IMR-90 (cell line): ENCODE measurements around the gene GALNT14. TPM values are rescaled to one million over a fixed set of nuclear protein-coding genes. Genes with fewer than 3 reads are reported as not detected.

Experiments used
- ATAC-seq: fragments of 200-7000 bp; cut with Tn5 transposase; 2 replicates; pipeline ENCODE4 v1.9.1; 2020; ENCODE audit warnings: low read depth, mild to moderate bottlenecking, moderate library complexity
- BruUV-seq: library from RNA; stranded (reverse); fragments of 400-500 nt; replicated peaks from 2 replicates; lab custom pipeline; 2021; lab: Mats Ljungman, UMichigan
- CTCF ChIA-PET: fragments of 300-600 bp; formaldehyde crosslinking; extraction: SDS; loops from one replicate; lab custom pipeline; 2021; ENCODE audit warnings: antibody characterized with exemption; lab: Yijun Ruan, JAX
- POLR2A ChIA-PET: fragments of 300-600 bp; sonication (Branson Sonifier 250); formaldehyde crosslinking; loops from one replicate; lab custom pipeline; 2022; ENCODE audit warnings: antibody characterized with exemption; ENCODE audit not compliant: unreplicated experiment; lab: Charles Lee
- DNase-seq: peaks from one replicate; pipeline ENCODE4 v3.0.0; 2013
- H2AFZ ChIP-seq: replicated peaks from 2 replicates; pipeline ENCODE3; 2013; ENCODE audit warnings: low read length, mild to moderate bottlenecking; ENCODE audit not compliant: poor library complexity
- H2AK5ac ChIP-seq: 2 replicates; pipeline ENCODE4 v1.6.1; 2013; ENCODE audit warnings: low read depth, low read length, inconsistent platforms
- H2AK9ac ChIP-seq: replicated peaks from 2 replicates; pipeline ENCODE3; 2013; ENCODE audit warnings: mild to moderate bottlenecking, low read depth, low read length, moderate library complexity; ENCODE audit not compliant: poor library complexity
- H2BK120ac ChIP-seq: 2 replicates; pipeline ENCODE4 v1.6.1; 2013; ENCODE audit warnings: low read depth, low read length, inconsistent platforms
- H2BK15ac ChIP-seq: 3 replicates; pipeline ENCODE4 v1.6.1; 2013; ENCODE audit warnings: low read depth, low read length, inconsistent platforms
- H2BK20ac ChIP-seq: 2 replicates; pipeline ENCODE4 v1.6.1; 2013; ENCODE audit warnings: low read depth, mild to moderate bottlenecking, inconsistent platforms, low read length, moderate library complexity
- H2BK5ac ChIP-seq: 2 replicates; pipeline ENCODE4 v1.6.1; 2013; ENCODE audit warnings: mild to moderate bottlenecking, low read depth, low read length, inconsistent platforms; ENCODE audit not compliant: poor library complexity, severe bottlenecking
- H3K14ac ChIP-seq: replicated peaks from 2 replicates; pipeline ENCODE4 v1.6.1; 2013; ENCODE audit warnings: low read depth, low read length, inconsistent platforms
- H3K18ac ChIP-seq: 2 replicates; pipeline ENCODE4 v1.6.1; 2013; ENCODE audit warnings: low read depth, low read length, control low read depth
- H3K23ac ChIP-seq: 2 replicates; pipeline ENCODE4 v1.6.1; 2013; ENCODE audit warnings: low read depth, low read length, inconsistent platforms
- H3K27ac ChIP-seq: 2 replicates; pipeline ENCODE4 v1.5.1; 2013; ENCODE audit warnings: mild to moderate bottlenecking, control low read depth, low read length; ENCODE audit not compliant: insufficient read depth
- H3K27me3 ChIP-seq: 2 replicates; pipeline ENCODE4 v1.6.1; 2013; ENCODE audit warnings: low read length; ENCODE audit not compliant: control insufficient read depth, insufficient read depth
- H3K36me3 ChIP-seq: 2 replicates; pipeline ENCODE4 v1.6.1; 2013; ENCODE audit warnings: low read length, mixed read lengths; ENCODE audit not compliant: control insufficient read depth, insufficient read depth
- H3K4ac ChIP-seq: 2 replicates; pipeline ENCODE4 v1.6.1; 2013; ENCODE audit warnings: low read depth, low read length, inconsistent platforms
- H3K4me1 ChIP-seq: 2 replicates; pipeline ENCODE4 v1.6.1; 2013; ENCODE audit warnings: low read length, mixed read lengths; ENCODE audit not compliant: control insufficient read depth, insufficient read depth
- H3K4me2 ChIP-seq: 2 replicates; pipeline ENCODE4 v1.6.1; 2013; ENCODE audit warnings: low read depth, mild to moderate bottlenecking, control low read depth, low read length, moderate library complexity
- H3K4me3 ChIP-seq: 2 replicates; pipeline ENCODE4 v1.5.1; 2013; ENCODE audit warnings: low read depth, mild to moderate bottlenecking, control low read depth, low read length, moderate library complexity; ENCODE audit not compliant: insufficient read depth
- H3K56ac ChIP-seq: 2 replicates; pipeline ENCODE4 v1.6.1; 2013; ENCODE audit warnings: low read length, inconsistent platforms; ENCODE audit not compliant: insufficient read depth; ENCODE audit errors: extremely low read depth
- H3K79me1 ChIP-seq, 2 experiments: 2 replicates each; pipeline ENCODE4 v1.6.1; 2013; ENCODE audit warnings: low read length in 2 of 2, inconsistent platforms in 1 of 2, low read depth in 1 of 2
- H3K9ac ChIP-seq: 2 replicates; pipeline ENCODE4 v1.6.1; 2013; ENCODE audit warnings: low read depth, low read length, control low read depth
- H3K9me1 ChIP-seq: 2 replicates; pipeline ENCODE4 v1.6.1; 2013; ENCODE audit warnings: low read length, inconsistent platforms; ENCODE audit not compliant: insufficient read depth
- H3K9me3 ChIP-seq: 2 replicates; pipeline ENCODE4 v1.6.1; 2013; ENCODE audit warnings: low read length; ENCODE audit not compliant: control insufficient read depth, insufficient read depth
- H4K20me1 ChIP-seq: 2 replicates; pipeline ENCODE4 v1.6.1; 2013; ENCODE audit warnings: low read length, inconsistent platforms; ENCODE audit not compliant: insufficient read depth
- H4K5ac ChIP-seq: 2 replicates; pipeline ENCODE4 v1.6.1; 2013; ENCODE audit warnings: mild to moderate bottlenecking, low read depth, low read length, control low read depth
- H4K8ac ChIP-seq, 2 experiments: 2 replicates each; pipeline ENCODE4 v1.6.1; 2013; ENCODE audit warnings: low read depth in 2 of 2, low read length in 2 of 2, control low read depth in 1 of 2, inconsistent platforms in 1 of 2
- H4K91ac ChIP-seq: 2 replicates; pipeline ENCODE4 v1.6.1; 2013; ENCODE audit warnings: low read depth, low read length, inconsistent platforms; ENCODE audit not compliant: insufficient read depth
- BHLHE40 ChIP-seq: fragments of 150-350 bp; IDR thresholded peaks from 2 replicates; pipeline ENCODE4 v1.6.1; 2016; ENCODE audit warnings: mild to moderate bottlenecking, low read depth, low read length
- CEBPB ChIP-seq: IDR thresholded peaks from 2 replicates; pipeline ENCODE4 v1.6.1; 2012; ENCODE audit warnings: low read depth, low read length, improper control_type of control experiment
- CHD1 ChIP-seq: IDR thresholded peaks from 2 replicates; pipeline ENCODE4 v1.6.1; 2012; ENCODE audit warnings: low read depth, low read length, improper control_type of control experiment
- FOS ChIP-seq: fragments of 150-350 bp; IDR thresholded peaks from 2 replicates; pipeline ENCODE4 v1.6.1; 2016; ENCODE audit warnings: low read depth, low read length
- MAFK ChIP-seq: IDR thresholded peaks from 2 replicates; pipeline ENCODE4 v1.6.1; 2012; ENCODE audit warnings: low read depth, low read length, improper control_type of control experiment
- MAZ ChIP-seq: IDR thresholded peaks from 2 replicates; pipeline ENCODE4 v1.6.1; 2012; ENCODE audit warnings: low read depth, mild to moderate bottlenecking, low read length, improper control_type of control experiment, moderate library complexity, borderline replicate concordance
- MXI1 ChIP-seq: IDR thresholded peaks from 2 replicates; pipeline ENCODE4 v1.6.1; 2012; ENCODE audit warnings: low read depth, mild to moderate bottlenecking, low read length, moderate library complexity, borderline replicate concordance
- NFE2L2 ChIP-seq: fragments of 150-350 bp; IDR thresholded peaks from 2 replicates; pipeline ENCODE4 v1.6.1; 2016; ENCODE audit warnings: low read depth, mild to moderate bottlenecking, low read length
- POLR2A ChIP-seq: IDR thresholded peaks from 2 replicates; pipeline ENCODE4 v1.6.1; 2012; ENCODE audit warnings: mild to moderate bottlenecking, low read depth, low read length
- RAD21 ChIP-seq: IDR thresholded peaks from 2 replicates; pipeline ENCODE4 v1.6.1; 2012; ENCODE audit warnings: low read length, improper control_type of control experiment
- RCOR1 ChIP-seq: IDR thresholded peaks from 2 replicates; pipeline ENCODE4 v1.6.1; 2012; ENCODE audit warnings: mild to moderate bottlenecking, low read length, improper control_type of control experiment; ENCODE audit not compliant: insufficient replicate concordance
- RFX5 ChIP-seq: IDR thresholded peaks from 2 replicates; pipeline ENCODE4 v1.8.0; 2012; ENCODE audit warnings: low read depth, mild to moderate bottlenecking, low read length, moderate library complexity
- SMC3 ChIP-seq: fragments of 150-350 bp; IDR thresholded peaks from 2 replicates; pipeline ENCODE4 v1.6.1; 2016; ENCODE audit warnings: low read depth, mild to moderate bottlenecking, antibody characterized with exemption, low read length, moderate library complexity
- WGBS, 2 experiments: methylation state at CpG; one replicate each; pipeline versions ENCODE4 v1.1.5 to v1.1.7; 2013; ENCODE audit warnings: missing lambda C conversion rate in 2 of 2; ENCODE audit not compliant: insufficient read length in 1 of 2; ENCODE audit errors: extremely low coverage in 2 of 2; 5-methylcytosine and 5-hydroxymethylcytosine counted together
- dilution Hi-C: fragments of 300-500 bp; cut with HindIII; formaldehyde crosslinking; loops from one replicate; pipeline ENCODE4 v1.14.3; 2018; ENCODE audit warnings: low sequenced_read_pairs; ENCODE audit not compliant: unreplicated experiment
- in situ Hi-C: fragments of 300-500 bp; cut with MboI; formaldehyde crosslinking; loops from 3 replicates; pipeline ENCODE4 v1.14.3; 2019; ENCODE audit warnings: low sequenced_read_pairs, inconsistent platforms, mixed read lengths
- intact Hi-C: fragments of 100-400 bp; cut with micrococcal nuclease; formaldehyde crosslinking; loops from 2 replicates; pipeline ENCODE4 v1.10.0; 2022
- polyA plus RNA-seq, 3 experiments: library from polyadenylated mRNA; depleted of rRNA; stranded (reverse); fragments of >200 nt; gene quantifications; 2 replicates each; pipeline ENCODE4 v1.2.3, GENCODE V29; 2012; ENCODE audit warnings: low replicate concordance in 1 of 3
- total RNA-seq: library from RNA; depleted of rRNA; stranded (reverse); fragments of >200 nt; gene quantifications from 2 replicates; pipeline ENCODE4 v1.2.3, GENCODE V29; 2012
- TF ChIP-seq, protein P1 (sequence below): fragments of 150-350 bp; IDR thresholded peaks from 2 replicates; pipeline ENCODE4 v1.6.1; 2017; ENCODE audit warnings: mild to moderate bottlenecking, antibody characterized with exemption, low read length, low read depth
- TF ChIP-seq, protein P2 (sequence below): conservative IDR thresholded peaks from 2 replicates; pipeline ENCODE4 v1.5.1; 2012; ENCODE audit warnings: mild to moderate bottlenecking, low read depth, low read length, improper control_type of control experiment
- TF ChIP-seq, protein P3 (sequence below): fragments of 150-350 bp; IDR thresholded peaks from 2 replicates; pipeline ENCODE4 v1.6.1; 2016; ENCODE audit warnings: low read depth, mild to moderate bottlenecking, low read length, moderate library complexity, borderline replicate concordance

GALNT14 gene
- total and polyA plus RNA-seq, 2 of the 4 experiments (the other 2 are of a cell fraction) = 0.15 to 0.18 TPM

DNA sequence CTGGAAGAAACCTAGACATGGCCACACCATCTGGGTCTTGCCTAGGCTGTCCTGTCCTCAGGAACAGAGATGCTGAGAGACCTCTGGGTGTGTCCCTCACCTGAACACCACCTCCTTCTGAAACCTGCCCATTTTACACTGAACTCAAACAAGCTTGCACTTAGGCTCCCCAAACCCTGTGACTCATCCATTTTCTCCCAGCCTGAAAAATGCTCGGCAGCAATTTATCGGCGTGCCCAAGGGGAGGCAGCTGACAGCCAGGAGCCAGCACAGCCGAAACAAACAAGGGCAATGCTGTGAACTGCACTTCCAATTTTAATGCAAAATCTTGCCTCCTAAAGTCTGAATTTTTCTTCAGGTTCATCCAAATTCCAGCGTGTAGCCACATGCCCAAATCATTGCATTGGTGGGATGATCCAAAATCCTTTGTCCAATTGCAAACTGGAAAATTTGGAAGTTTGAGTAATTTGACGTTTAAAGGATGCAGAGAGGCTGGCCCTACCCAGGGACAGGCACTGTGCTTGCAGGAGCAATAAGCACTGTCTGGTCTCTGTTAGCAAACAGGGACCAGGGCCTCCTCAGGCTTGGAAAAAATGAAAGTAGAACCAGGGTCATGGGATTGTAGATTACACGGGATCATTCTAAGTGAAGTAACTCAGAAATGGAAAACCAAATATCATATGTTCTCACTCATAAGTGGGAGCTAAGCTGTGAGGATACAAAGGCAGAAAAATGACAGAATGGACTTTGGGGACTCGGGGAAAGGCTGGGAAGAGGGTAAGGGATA, 67.7 kb downstream of the GALNT14 start:
- Histone ChIP-seq H4K91ac (no peak overlapping the region), H4K8ac (no peak overlapping the region), H3K14ac (no peak overlapping the region), H2AFZ (no peak overlapping the region), H3K4me2 (no peak overlapping the region), H3K27me3 (no peaks in the 10 kb centered on the region), H3K4me3 (no peak overlapping the region), H2AK9ac (no peak overlapping the region), H2BK15ac (no peak overlapping the region), H3K4me1 (no peaks in the 10 kb centered on the region), H3K4ac (no peak overlapping the region), H4K5ac (no peak overlapping the region), H2BK5ac (no peak overlapping the region), H2BK20ac (no peak overlapping the region), H3K18ac (no peak overlapping the region), H3K27ac (no peak overlapping the region), H3K56ac (no peak overlapping the region), H3K9me1 (no peaks in the 10 kb centered on the region), H3K9ac (no peak overlapping the region), H2AK5ac (no peak overlapping the region), H4K20me1 (no peaks in the 10 kb centered on the region), H3K9me3 (no peaks in the 10 kb centered on the region), H3K23ac (no peak overlapping the region), H3K79me1 (no peaks in the 10 kb centered on the region), H2BK120ac (no peak overlapping the region), H3K36me3 (no peaks in the 10 kb centered on the region)
- no peak for DNase-seq
- in situ Hi-C loops = no loop called here
- ChIA-PET CTCF (no interaction called here), POLR2A (no interaction called here)
- 67% methylated on average over 4 of the region's 8 CpGs; no CpG with 5 or more reads in 1 of the 2 experiments for WGBS, 2 experiments
- no TSS peak for BruUV-seq
- intact Hi-C loops = no loop called here
- dilution Hi-C loops = no loop called here
- TF ChIP-seq RFX5 = no peak
- TF ChIP-seq RAD21 = no peak
- TF ChIP-seq RCOR1 = no peak
- TF ChIP-seq, protein P1, sequence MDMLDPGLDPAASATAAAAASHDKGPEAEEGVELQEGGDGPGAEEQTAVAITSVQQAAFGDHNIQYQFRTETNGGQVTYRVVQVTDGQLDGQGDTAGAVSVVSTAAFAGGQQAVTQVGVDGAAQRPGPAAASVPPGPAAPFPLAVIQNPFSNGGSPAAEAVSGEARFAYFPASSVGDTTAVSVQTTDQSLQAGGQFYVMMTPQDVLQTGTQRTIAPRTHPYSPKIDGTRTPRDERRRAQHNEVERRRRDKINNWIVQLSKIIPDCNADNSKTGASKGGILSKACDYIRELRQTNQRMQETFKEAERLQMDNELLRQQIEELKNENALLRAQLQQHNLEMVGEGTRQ = no peak
- no peak for TF ChIP-seq BHLHE40
- TF ChIP-seq NFE2L2 = no peak
- TF ChIP-seq FOS = no peak
- no peak for TF ChIP-seq CEBPB
- no peak for TF ChIP-seq POLR2A
- TF ChIP-seq MAFK = no peak
- no peak for TF ChIP-seq MAZ
- TF ChIP-seq, protein P2, sequence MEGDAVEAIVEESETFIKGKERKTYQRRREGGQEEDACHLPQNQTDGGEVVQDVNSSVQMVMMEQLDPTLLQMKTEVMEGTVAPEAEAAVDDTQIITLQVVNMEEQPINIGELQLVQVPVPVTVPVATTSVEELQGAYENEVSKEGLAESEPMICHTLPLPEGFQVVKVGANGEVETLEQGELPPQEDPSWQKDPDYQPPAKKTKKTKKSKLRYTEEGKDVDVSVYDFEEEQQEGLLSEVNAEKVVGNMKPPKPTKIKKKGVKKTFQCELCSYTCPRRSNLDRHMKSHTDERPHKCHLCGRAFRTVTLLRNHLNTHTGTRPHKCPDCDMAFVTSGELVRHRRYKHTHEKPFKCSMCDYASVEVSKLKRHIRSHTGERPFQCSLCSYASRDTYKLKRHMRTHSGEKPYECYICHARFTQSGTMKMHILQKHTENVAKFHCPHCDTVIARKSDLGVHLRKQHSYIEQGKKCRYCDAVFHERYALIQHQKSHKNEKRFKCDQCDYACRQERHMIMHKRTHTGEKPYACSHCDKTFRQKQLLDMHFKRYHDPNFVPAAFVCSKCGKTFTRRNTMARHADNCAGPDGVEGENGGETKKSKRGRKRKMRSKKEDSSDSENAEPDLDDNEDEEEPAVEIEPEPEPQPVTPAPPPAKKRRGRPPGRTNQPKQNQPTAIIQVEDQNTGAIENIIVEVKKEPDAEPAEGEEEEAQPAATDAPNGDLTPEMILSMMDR = no peak
- no peak for TF ChIP-seq SMC3
- TF ChIP-seq CHD1 = no peak
- TF ChIP-seq, protein P3, sequence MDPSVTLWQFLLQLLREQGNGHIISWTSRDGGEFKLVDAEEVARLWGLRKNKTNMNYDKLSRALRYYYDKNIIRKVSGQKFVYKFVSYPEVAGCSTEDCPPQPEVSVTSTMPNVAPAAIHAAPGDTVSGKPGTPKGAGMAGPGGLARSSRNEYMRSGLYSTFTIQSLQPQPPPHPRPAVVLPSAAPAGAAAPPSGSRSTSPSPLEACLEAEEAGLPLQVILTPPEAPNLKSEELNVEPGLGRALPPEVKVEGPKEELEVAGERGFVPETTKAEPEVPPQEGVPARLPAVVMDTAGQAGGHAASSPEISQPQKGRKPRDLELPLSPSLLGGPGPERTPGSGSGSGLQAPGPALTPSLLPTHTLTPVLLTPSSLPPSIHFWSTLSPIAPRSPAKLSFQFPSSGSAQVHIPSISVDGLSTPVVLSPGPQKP = no peak
- no peak for TF ChIP-seq MXI1
- no peak for ATAC-seq
